Endothelial cell of umbilical vein (primary cell): Measurements from ENCODE around the gene TMEM135. TPM values are rescaled to one million over a fixed set of nuclear protein-coding genes. Genes with fewer than 3 reads are reported as not detected.

Experiments
- BruUV-seq: library from RNA; stranded (reverse); fragments of 400-500 nt; replicated peaks from 2 replicates; lab custom pipeline; 2021; lab: Mats Ljungman, UMichigan
- CTCF ChIA-PET: fragments of 300-600, 350-600 bp; sonication (Branson Sonifier 250); formaldehyde crosslinking; loops from one replicate; lab custom pipeline; 2021; ENCODE audit warnings: antibody characterized with exemption, inconsistent platforms; lab: Charles Lee
- POLR2A ChIA-PET: fragments of 300-600, 350-600 bp; sonication (Branson Sonifier 250); formaldehyde crosslinking; loops from one replicate; lab custom pipeline; 2021; ENCODE audit warnings: antibody characterized with exemption, inconsistent platforms; lab: Charles Lee
- DNase-seq: peaks from one replicate; pipeline ENCODE4 v3.0.0-alpha.2; 2011; ENCODE audit warnings: low read depth, low spot score
- FAIRE-seq: peaks from 2 replicates; lab custom pipeline; 2011; peaks lifted over from hg19 to GRCh38; lab: Jason Lieb, UNC
- H2AFZ ChIP-seq: 2 replicates; pipeline ENCODE4 v1.6.0; 2012; ENCODE audit warnings: low read depth, low read length, control low read depth, inconsistent platforms
- H3K27ac ChIP-seq: 2 replicates; pipeline ENCODE4 v1.5.1; 2011; ENCODE audit warnings: low read depth, mild to moderate bottlenecking, control low read depth, low read length, moderate library complexity; ENCODE audit not compliant: insufficient read depth
- H3K27me3 ChIP-seq, 2 experiments: 2 replicates each; pipeline versions ENCODE4 v1.6.0 to v1.6.1; 2011; ENCODE audit warnings: low read length in 2 of 2, mixed read lengths in 1 of 2; ENCODE audit not compliant: control insufficient read depth in 2 of 2, insufficient read depth in 2 of 2
- H3K36me3 ChIP-seq, 2 experiments: 2 replicates in 1 of 2; 3 replicates in 1 of 2; pipeline ENCODE4 v1.5.1; 2011; ENCODE audit warnings: low read length in 2 of 2, mild to moderate bottlenecking in 1 of 2, moderate library complexity in 1 of 2; ENCODE audit not compliant: control insufficient read depth in 2 of 2, insufficient read depth in 2 of 2; ENCODE audit errors: extremely low read depth in 1 of 2
- H3K4me1 ChIP-seq: 3 replicates; pipeline ENCODE4 v1.5.1; 2011; ENCODE audit warnings: mild to moderate bottlenecking, low read length; ENCODE audit not compliant: control insufficient read depth, insufficient read depth; ENCODE audit errors: extremely low read depth
- H3K4me2 ChIP-seq: 2 replicates; pipeline ENCODE4 v1.6.1; 2011; ENCODE audit warnings: low read length, control low read depth, mixed read lengths; ENCODE audit not compliant: insufficient read depth
- H3K4me3 ChIP-seq, 3 experiments: fragments of 200-600 bp in 1 of 3; sonication (generic), shearing (Covaris generic) in 1 of 3; replicated peaks in 1 of 3; 2 replicates each; pipeline ENCODE4 v1.5.1; 2011 to 2016; ENCODE audit warnings: control low read depth in 3 of 3, low read length in 3 of 3, mild to moderate bottlenecking in 2 of 3, inconsistent platforms in 1 of 3, low read depth in 1 of 3, moderate library complexity in 1 of 3; ENCODE audit not compliant: insufficient read depth in 1 of 3
- H3K79me2 ChIP-seq: 2 replicates; pipeline ENCODE4 v1.6.0; 2012; ENCODE audit warnings: low read length, inconsistent platforms; ENCODE audit not compliant: control insufficient read depth, insufficient read depth
- H3K9ac ChIP-seq: replicated peaks from 2 replicates; pipeline ENCODE3; 2011; ENCODE audit warnings: low read length, control low read depth; ENCODE audit not compliant: insufficient read depth; ENCODE audit errors: extremely low read depth
- H3K9me1 ChIP-seq: replicated peaks from 3 replicates; pipeline ENCODE4 v1.6.0; 2011; ENCODE audit warnings: mild to moderate bottlenecking, low read length; ENCODE audit not compliant: control insufficient read depth, insufficient read depth; ENCODE audit errors: extremely low read depth
- H3K9me3 ChIP-seq: replicated peaks from 2 replicates; pipeline ENCODE4 v1.5.1; 2012; ENCODE audit warnings: low read length, inconsistent platforms; ENCODE audit not compliant: control insufficient read depth, insufficient read depth
- H4K20me1 ChIP-seq: replicated peaks from 2 replicates; pipeline ENCODE3; 2011; ENCODE audit warnings: mild to moderate bottlenecking, low read length; ENCODE audit not compliant: control insufficient read depth, insufficient read depth; ENCODE audit errors: extremely low read depth
- EZH2 ChIP-seq: IDR thresholded peaks from 2 replicates; pipeline ENCODE4 v1.6.1; 2012; ENCODE audit warnings: borderline replicate concordance, low read depth, mild to moderate bottlenecking, moderate library complexity, low read length, inconsistent platforms; ENCODE audit not compliant: severe bottlenecking
- FOS ChIP-seq: IDR thresholded peaks from 2 replicates; pipeline ENCODE4 v1.6.1; 2011; ENCODE audit warnings: mild to moderate bottlenecking, low read length, moderate library complexity, borderline replicate concordance; ENCODE audit not compliant: insufficient read depth
- GATA2 ChIP-seq: IDR thresholded peaks from 2 replicates; pipeline ENCODE4 v1.7.0; 2011; ENCODE audit warnings: low read depth, mild to moderate bottlenecking, moderate library complexity, mixed read lengths, low read length; ENCODE audit not compliant: insufficient read length, insufficient read depth
- JUN ChIP-seq: IDR thresholded peaks from 2 replicates; pipeline ENCODE4 v1.6.1; 2011; ENCODE audit warnings: borderline replicate concordance, low read depth; ENCODE audit not compliant: insufficient read length, insufficient read depth
- MYC ChIP-seq: IDR thresholded peaks from one replicate; pipeline ENCODE4 v1.6.1; 2011; ENCODE audit warnings: mild to moderate bottlenecking, low read depth, low read length
- POLR2A ChIP-seq: IDR thresholded peaks from 2 replicates; pipeline ENCODE4 v1.6.1; 2012; ENCODE audit warnings: low read depth, mild to moderate bottlenecking, control low read depth, low read length
- POLR2AphosphoS5 ChIP-seq: IDR thresholded peaks from 2 replicates; pipeline ENCODE4 v1.6.1; 2012; ENCODE audit warnings: low read depth, mild to moderate bottlenecking, control low read depth, low read length, moderate library complexity; ENCODE audit not compliant: insufficient read depth
- dilution Hi-C: fragments of 300-500 bp; cut with MboI; formaldehyde crosslinking; loops from one replicate; pipeline ENCODE4 v1.15.0; 2019; ENCODE audit warnings: low sequenced_read_pairs; ENCODE audit not compliant: extremely low pct_ligation_motif_present
- intact Hi-C: fragments of 100-400 bp; cut with micrococcal nuclease; formaldehyde crosslinking; loops from one replicate; pipeline ENCODE4 v1.10.0; 2022
- polyA plus RNA-seq, 4 experiments: library from polyadenylated mRNA; depleted of rRNA in 3 of 4; stranded (reverse) in 3 of 4; unstranded in 1 of 4; fragments of >200 nt; gene quantifications; 2 replicates each; pipeline versions ENCODE4 v1.2.1 to v1.2.3, GENCODE V29; 2011 to 2012; ENCODE audit warnings: missing spikeins in 1 of 4
- total RNA-seq: library from RNA; stranded (reverse); gene quantifications from 2 replicates; pipeline ENCODE4 v1.2.3, GENCODE V29; 2021
- TF ChIP-seq, protein P1 (sequence below): IDR thresholded peaks from 2 replicates; pipeline ENCODE4 v1.6.1; 2011; ENCODE audit not compliant: insufficient read depth, insufficient read length
- TF ChIP-seq, protein P2 (sequence below), 2 donors: IDR thresholded peaks; 1 replicate in 1 of 2; 2 replicates in 1 of 2; pipeline ENCODE4 v1.5.1; 2011; ENCODE audit warnings: low read length in 2 of 2, mild to moderate bottlenecking in 2 of 2, moderate library complexity in 2 of 2, control low read depth in 1 of 2, inconsistent platforms in 1 of 2, low read depth in 1 of 2; ENCODE audit not compliant: insufficient read depth in 1 of 2; ENCODE audit errors: extremely low read depth in 1 of 2

The TMEM135 gene
- total and polyA plus RNA-seq, 2 donors (not counting 3 experiments of a cell fraction or from before 2014, with no cell fraction given): 12.3 to 33.2 TPM

DNA sequence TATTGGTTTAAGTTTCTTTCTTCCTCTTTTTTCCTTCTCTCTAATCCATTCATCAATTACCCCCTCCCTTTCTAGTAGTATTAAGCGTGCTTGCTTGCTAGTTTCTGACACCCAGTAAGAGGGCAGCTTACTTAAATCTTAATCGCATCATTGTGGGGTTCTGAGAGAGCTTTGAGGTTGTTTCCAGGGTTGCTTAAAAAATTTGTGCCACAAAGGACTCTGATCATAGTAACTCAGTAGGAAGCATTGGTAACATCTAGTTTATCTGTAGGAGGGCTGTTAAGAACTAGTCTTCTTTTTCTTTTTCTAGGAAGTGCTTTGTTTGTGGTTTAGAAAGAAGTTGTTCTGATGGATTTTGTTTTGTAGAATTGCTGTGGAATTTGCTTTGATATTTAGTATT is 45.3 kb downstream of the TMEM135 start:
- H3K79me2 ChIP-seq: no peaks in the 10 kb centered on the region
- FAIRE-seq (no peak), DNase-seq (no peak)
- H3K9ac ChIP-seq: no peak overlapping the region
- H3K9me3 ChIP-seq: no peaks in the 10 kb centered on the region
- H3K36me3 ChIP-seq: no peaks in the 10 kb centered on the region
- dilution Hi-C loops (no loop called here), intact Hi-C loops (no loop called here)
- CTCF ChIA-PET: no interaction called here
- no peak overlapping the region for H3K27ac ChIP-seq
- H3K9me1 ChIP-seq: no peaks in the 10 kb centered on the region
- no TSS peak for BruUV-seq
- H4K20me1 ChIP-seq: no peaks in the 10 kb centered on the region
- no peak overlapping the region for H2AFZ ChIP-seq
- no peak for TF ChIP-seq FOS
- TF ChIP-seq POLR2AphosphoS5: no peak
- TF ChIP-seq GATA2: no peak
- no peak for TF ChIP-seq POLR2A
- TF ChIP-seq, protein P1, sequence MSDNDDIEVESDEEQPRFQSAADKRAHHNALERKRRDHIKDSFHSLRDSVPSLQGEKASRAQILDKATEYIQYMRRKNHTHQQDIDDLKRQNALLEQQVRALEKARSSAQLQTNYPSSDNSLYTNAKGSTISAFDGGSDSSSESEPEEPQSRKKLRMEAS: no peak
- no peak for TF ChIP-seq MYC
- H3K27me3 ChIP-seq: no peaks in the 10 kb centered on the region
- no peak overlapping the region for H3K4me3 ChIP-seq
- H3K4me1 ChIP-seq: no peaks in the 10 kb centered on the region
- no peak overlapping the region for H3K4me2 ChIP-seq
- POLR2A ChIA-PET: no interaction called here

DNA sequence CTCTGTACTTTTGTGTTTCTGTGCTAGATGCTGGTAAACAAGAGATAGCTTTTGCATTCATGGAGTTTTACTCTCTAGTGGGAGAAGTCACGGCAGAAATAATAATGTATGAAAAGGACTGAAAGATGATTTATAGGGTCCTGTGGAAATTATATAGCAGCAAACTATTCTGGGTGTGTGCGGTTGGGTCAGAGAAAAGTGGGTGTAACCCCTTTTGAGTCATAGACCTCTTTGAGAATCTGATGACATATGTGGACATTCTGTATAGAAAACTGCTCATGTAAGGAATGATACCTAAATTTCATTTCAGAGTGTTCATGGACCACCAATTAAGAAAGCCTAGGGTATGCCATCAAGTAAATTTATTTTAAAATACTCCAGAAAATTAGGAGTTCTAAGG is 54.4 kb downstream of the TMEM135 start:
- Histone ChIP-seq H3K9ac (no peak overlapping the region), H3K27ac (no peak overlapping the region), H2AFZ (no peak overlapping the region), H3K4me2 (no peak overlapping the region), H3K4me3 (no peak overlapping the region), H3K9me1 (no peaks in the 10 kb centered on the region), H3K36me3 (no peaks in the 10 kb centered on the region), H3K27me3 (no peaks in the 10 kb centered on the region), H3K79me2 (no peaks in the 10 kb centered on the region), H4K20me1 (no peaks in the 10 kb centered on the region), H3K4me1 (no peaks in the 10 kb centered on the region), H3K9me3 (no peaks in the 10 kb centered on the region)
- dilution Hi-C loops (no loop called here), intact Hi-C loops (no loop called here)
- ChIA-PET CTCF (interaction anchor here (1.8 kb wide), 1 partner anchor 153 kb away, joined by 4 read pairs; no protein-coding TSS in a partner anchor), POLR2A (no interaction called here)
- DNase-seq (no peak), FAIRE-seq (no peak)
- TF ChIP-seq JUN (no peak), MYC (no peak), FOS (no peak), EZH2 (no peak), POLR2AphosphoS5 (no peak)
- TF ChIP-seq, protein P1: no peak
- TF ChIP-seq, protein P2, sequence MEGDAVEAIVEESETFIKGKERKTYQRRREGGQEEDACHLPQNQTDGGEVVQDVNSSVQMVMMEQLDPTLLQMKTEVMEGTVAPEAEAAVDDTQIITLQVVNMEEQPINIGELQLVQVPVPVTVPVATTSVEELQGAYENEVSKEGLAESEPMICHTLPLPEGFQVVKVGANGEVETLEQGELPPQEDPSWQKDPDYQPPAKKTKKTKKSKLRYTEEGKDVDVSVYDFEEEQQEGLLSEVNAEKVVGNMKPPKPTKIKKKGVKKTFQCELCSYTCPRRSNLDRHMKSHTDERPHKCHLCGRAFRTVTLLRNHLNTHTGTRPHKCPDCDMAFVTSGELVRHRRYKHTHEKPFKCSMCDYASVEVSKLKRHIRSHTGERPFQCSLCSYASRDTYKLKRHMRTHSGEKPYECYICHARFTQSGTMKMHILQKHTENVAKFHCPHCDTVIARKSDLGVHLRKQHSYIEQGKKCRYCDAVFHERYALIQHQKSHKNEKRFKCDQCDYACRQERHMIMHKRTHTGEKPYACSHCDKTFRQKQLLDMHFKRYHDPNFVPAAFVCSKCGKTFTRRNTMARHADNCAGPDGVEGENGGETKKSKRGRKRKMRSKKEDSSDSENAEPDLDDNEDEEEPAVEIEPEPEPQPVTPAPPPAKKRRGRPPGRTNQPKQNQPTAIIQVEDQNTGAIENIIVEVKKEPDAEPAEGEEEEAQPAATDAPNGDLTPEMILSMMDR (IDR thresholded peaks at IDR 0.05; ENCODE audit: extremely low read depth in 1 of 2, insufficient read depth in 1 of 2, low read depth in 1 of 2, low read length in 2 of 2): no peak
- BruUV-seq: no TSS peak
